HG03066 (cell line): Measurements from ENCODE around the gene DXO.
"Not testable (repeated sequence)": the region's sequence is repeated elsewhere in the genome, so short reads cannot be mapped to it uniquely, and the experiment has no call there.

Experiments
- ATAC-seq: cut with Tn5 transposase; IDR thresholded peaks from one replicate; pipeline ENCODE4 v1.9.1; 2021; ENCODE audit warnings: low read depth; ENCODE audit not compliant: unreplicated experiment

DXO gene

GRCh38 chr6:31971993-31972708 lies at the start of gene DXO:
Gene DXO (minus strand): TSS chr6:31972138. CDS start chr6:31971675, 463 bp downstream.
- peak; percentile 87 for ATAC-seq

- ATAC-seq: not testable (repeated sequence)
Observed at GRCh38 chr6:32014547-32014946, 42.6 kb upstream of the DXO start, which contains the start of gene C4B. Gene C4B (plus strand): TSS chr6:32014795. CDS start chr6:32014846, 51 bp downstream.

GRCh38 chr6:32013738-32014137 lies 41.8 kb upstream of the DXO start:
- ATAC-seq: not testable (repeated sequence)

GRCh38 chr6:32012941-32013617 lies 41.1 kb upstream of the DXO start:
- ATAC-seq: not testable (repeated sequence)

- not testable (repeated sequence) for ATAC-seq
Observed at GRCh38 chr6:32010856-32011530, 39.1 kb upstream of the DXO start.

- not testable (repeated sequence) for ATAC-seq
Observed at GRCh38 chr6:32009537-32009936, 37.6 kb upstream of the DXO start.

GRCh38 chr6:32008616-32009015 lies 36.7 kb upstream of the DXO start:
- not testable (repeated sequence) for ATAC-seq

- not testable (repeated sequence) for ATAC-seq
Observed at GRCh38 chr6:32008037-32008436, 36.1 kb upstream of the DXO start.

- not testable (repeated sequence) for ATAC-seq
Observed at GRCh38 chr6:32007086-32007485, 35.1 kb upstream of the DXO start.

- not testable (repeated sequence) for ATAC-seq
Observed at GRCh38 chr6:32005991-32006529, 34.1 kb upstream of the DXO start.

- not testable (repeated sequence) for ATAC-seq
Observed at GRCh38 chr6:32005538-32005880, 33.6 kb upstream of the DXO start.

GRCh38 chr6:32004864-32005537 lies 33.1 kb upstream of the DXO start:
- ATAC-seq: not testable (repeated sequence)

GRCh38 chr6:32004393-32004792 lies 32.5 kb upstream of the DXO start:
- not testable (repeated sequence) for ATAC-seq

GRCh38 chr6:32003301-32003700 lies 31.4 kb upstream of the DXO start:
- not testable (repeated sequence) for ATAC-seq

GRCh38 chr6:32002546-32003268 lies 30.8 kb upstream of the DXO start:
- not testable (repeated sequence) for ATAC-seq

GRCh38 chr6:31996385-31996784 lies 24.4 kb upstream of the DXO start:
- ATAC-seq: not testable (repeated sequence)

GRCh38 chr6:31994421-31994820 lies 22.5 kb upstream of the DXO start:
- ATAC-seq: not testable (repeated sequence)

- ATAC-seq: not testable (repeated sequence)
Observed at GRCh38 chr6:31989363-31989762, 17.4 kb upstream of the DXO start.

GRCh38 chr6:31981744-31982143 lies 9.8 kb upstream of the DXO start, which contains the start of gene C4A:
Gene C4A (plus strand): TSS chr6:31982057. CDS start chr6:31982108, 51 bp downstream.
- not testable (repeated sequence) for ATAC-seq

GRCh38 chr6:31980998-31981397 lies 9.1 kb upstream of the DXO start:
- ATAC-seq: not testable (repeated sequence)
